RWPE1 (cell line): ENCODE results near the gene MUC5AC.

Source experiments
- CTCF ChIA-PET: fragments of 350-600 bp; sonication (Branson Sonifier 250); formaldehyde crosslinking; extraction: SDS; loops from one replicate; lab custom pipeline; 2021; lab: Yijun Ruan, JAX
- POLR2A ChIA-PET: fragments of 400-600 bp; formaldehyde crosslinking; extraction: SDS; loops from one replicate; lab custom pipeline; 2020; ENCODE audit warnings: antibody characterized with exemption; ENCODE audit not compliant: low non-redundant PET; lab: Yijun Ruan, JAX
- DNase-seq: peaks from one replicate; pipeline ENCODE4 v3.0.0; 2012; ENCODE audit warnings: low spot score
- H3K27ac ChIP-seq: fragments of 450-650 bp; 2 replicates; pipeline ENCODE4 v1.5.1; 2017
- CTCF ChIP-seq: fragments of 450-650 bp; conservative IDR thresholded peaks from 2 replicates; pipeline ENCODE4 v1.5.1; 2017; ENCODE audit warnings: low read depth, mild to moderate bottlenecking

MUC5AC gene

GRCh38 chr11:1129143-1129610 lies 28.6 kb upstream of the MUC5AC start:
- no peak for DNase-seq
- TF ChIP-seq CTCF: no peak
- POLR2A ChIA-PET: no interaction called here
- H3K27ac ChIP-seq: no peak overlapping the region
- CTCF ChIA-PET: no interaction called here

- POLR2A ChIA-PET: no interaction called here
- CTCF ChIA-PET: no interaction called here
- no peak for TF ChIP-seq CTCF
- DNase-seq: no peak
- H3K27ac ChIP-seq: no peak overlapping the region
Observed at GRCh38 chr11:1129611-1130160, 28.1 kb upstream of the MUC5AC start.

GRCh38 chr11:1130276-1131032 lies 27.3 kb upstream of the MUC5AC start:
- ChIA-PET POLR2A (no interaction called here), CTCF (interaction anchor here (0.5 kb wide), 1 partner anchor 384 kb away, joined by 4 read pairs; no protein-coding TSS in a partner anchor)
- no peak overlapping the region for H3K27ac ChIP-seq
- DNase-seq: no peak
- no peak for TF ChIP-seq CTCF

- no peak for TF ChIP-seq CTCF
- POLR2A ChIA-PET: no interaction called here
- CTCF ChIA-PET: no interaction called here
- no peak overlapping the region for H3K27ac ChIP-seq
- DNase-seq: no peak
Observed at GRCh38 chr11:1131033-1131911, 26.5 kb upstream of the MUC5AC start.

- no peak for DNase-seq
- no peak for TF ChIP-seq CTCF
- ChIA-PET CTCF (no interaction called here), POLR2A (no interaction called here)
- H3K27ac ChIP-seq: no peak overlapping the region
Observed at GRCh38 chr11:1134848-1135445, 22.8 kb upstream of the MUC5AC start.

GRCh38 chr11:1138097-1138496 lies 19.7 kb upstream of the MUC5AC start:
- no peak for TF ChIP-seq CTCF
- no peak overlapping the region for H3K27ac ChIP-seq
- CTCF ChIA-PET: interaction anchor here (0.6 to 0.7 kb wide), 2 partner anchors 22 to 63 kb away, joined by 3 to 5 read pairs; no protein-coding TSS in a partner anchor
- DNase-seq: no peak
- POLR2A ChIA-PET: no interaction called here
